Prostate gland (tissue), 2 donors: ENCODE data around the gene C16orf74. TPM values are rescaled to one million over a fixed set of nuclear protein-coding genes. Genes with fewer than 3 reads are reported as not detected.

ENCODE experiments used
- DNase-seq: peaks from one replicate; pipeline ENCODE4 v3.0.0-alpha.2; 2019; ENCODE audit warnings: low spot score
- H3K27ac ChIP-seq, 2 donors: fragments of 200-600 bp; sonication (generic); 2 replicates each; pipeline ENCODE4 v1.5.1; 2017 to 2019
- H3K27me3 ChIP-seq: fragments of 200-600 bp; sonication (generic); replicated peaks from 2 replicates; pipeline ENCODE4 v1.5.1; 2019; ENCODE audit not compliant: insufficient read depth
- H3K36me3 ChIP-seq, 2 donors: fragments of 200-600 bp; sonication (generic); 1 replicate in 1 of 2; 2 replicates in 1 of 2; pipeline versions ENCODE4 v1.5.1 to v1.8.1; 2017 to 2019
- H3K4me1 ChIP-seq: fragments of 200-600 bp; sonication (generic); replicated peaks from 2 replicates; pipeline ENCODE4 v1.5.1; 2019
- H3K4me3 ChIP-seq, 2 donors: fragments of 200-600 bp; sonication (generic); 2 replicates each; pipeline ENCODE4 v1.5.1; 2017 to 2019
- H3K9me3 ChIP-seq: fragments of 200-600 bp; sonication (generic); 2 replicates; pipeline ENCODE4 v1.5.1; 2017
- POLR2A ChIP-seq: fragments of 450-650 bp; IDR thresholded peaks from one replicate; pipeline ENCODE4 v1.6.1; 2016; ENCODE audit warnings: antibody characterized with exemption, mild to moderate bottlenecking
- POLR2AphosphoS5 ChIP-seq: sonication (generic); formaldehyde crosslinking; IDR thresholded peaks from one replicate; pipeline ENCODE4 v1.6.1; 2017; ENCODE audit warnings: antibody characterized with exemption
- WGBS: methylation state at CpG from one replicate; pipeline ENCODE4 v1.1.5; 2018; 5-methylcytosine and 5-hydroxymethylcytosine counted together
- intact Hi-C: fragments of 100-400 bp; cut with DNase I; formaldehyde crosslinking; loops from one replicate; pipeline ENCODE4 v1.14.2; 2022
- total RNA-seq, 2 donors: library from RNA; depleted of rRNA; stranded (reverse); fragments of >200 nt; gene quantifications; one replicate each; pipeline ENCODE4 v1.1.0, GENCODE V29; 2016
- TF ChIP-seq, protein P1 (sequence below), 4 experiments: fragments of 200-600 bp in 2 of 4; fragments of 450-650 bp in 2 of 4; sonication (generic) in 2 of 4; IDR thresholded peaks; 1 replicate in 3 of 4; 2 replicates in 1 of 4; pipeline ENCODE4 v1.5.1; 2016 to 2019; ENCODE audit warnings: antibody characterized with exemption in 4 of 4, mild to moderate bottlenecking in 2 of 4, moderate library complexity in 2 of 4

Gene C16orf74
- total RNA-seq, 2 donors from 2014 or later, result 17.4 to 19.3 TPM

GRCh38 chr16:85782451-85782850, 31.6 kb upstream of the C16orf74 start:
- TF ChIP-seq, protein P1, sequence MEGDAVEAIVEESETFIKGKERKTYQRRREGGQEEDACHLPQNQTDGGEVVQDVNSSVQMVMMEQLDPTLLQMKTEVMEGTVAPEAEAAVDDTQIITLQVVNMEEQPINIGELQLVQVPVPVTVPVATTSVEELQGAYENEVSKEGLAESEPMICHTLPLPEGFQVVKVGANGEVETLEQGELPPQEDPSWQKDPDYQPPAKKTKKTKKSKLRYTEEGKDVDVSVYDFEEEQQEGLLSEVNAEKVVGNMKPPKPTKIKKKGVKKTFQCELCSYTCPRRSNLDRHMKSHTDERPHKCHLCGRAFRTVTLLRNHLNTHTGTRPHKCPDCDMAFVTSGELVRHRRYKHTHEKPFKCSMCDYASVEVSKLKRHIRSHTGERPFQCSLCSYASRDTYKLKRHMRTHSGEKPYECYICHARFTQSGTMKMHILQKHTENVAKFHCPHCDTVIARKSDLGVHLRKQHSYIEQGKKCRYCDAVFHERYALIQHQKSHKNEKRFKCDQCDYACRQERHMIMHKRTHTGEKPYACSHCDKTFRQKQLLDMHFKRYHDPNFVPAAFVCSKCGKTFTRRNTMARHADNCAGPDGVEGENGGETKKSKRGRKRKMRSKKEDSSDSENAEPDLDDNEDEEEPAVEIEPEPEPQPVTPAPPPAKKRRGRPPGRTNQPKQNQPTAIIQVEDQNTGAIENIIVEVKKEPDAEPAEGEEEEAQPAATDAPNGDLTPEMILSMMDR (IDR thresholded peaks at IDR 0.05), result no peak
- TF ChIP-seq POLR2A, result no peak
- no peak for TF ChIP-seq POLR2AphosphoS5
- H3K27me3 ChIP-seq, result no peaks in the 10 kb centered on the region
- WGBS, result 69% methylated on average over 6 of the region's 6 CpGs
- no peak overlapping the region for H3K4me3 ChIP-seq
- no peaks in the 10 kb centered on the region for H3K9me3 ChIP-seq
- peaks cover 5% of the 10 kb centered on the region for H3K4me1 ChIP-seq
- H3K36me3 ChIP-seq, result no peaks in the 10 kb centered on the region
- DNase-seq, result no peak
- intact Hi-C loops, result no loop called here
- H3K27ac ChIP-seq, result no peak overlapping the region

DNA sequence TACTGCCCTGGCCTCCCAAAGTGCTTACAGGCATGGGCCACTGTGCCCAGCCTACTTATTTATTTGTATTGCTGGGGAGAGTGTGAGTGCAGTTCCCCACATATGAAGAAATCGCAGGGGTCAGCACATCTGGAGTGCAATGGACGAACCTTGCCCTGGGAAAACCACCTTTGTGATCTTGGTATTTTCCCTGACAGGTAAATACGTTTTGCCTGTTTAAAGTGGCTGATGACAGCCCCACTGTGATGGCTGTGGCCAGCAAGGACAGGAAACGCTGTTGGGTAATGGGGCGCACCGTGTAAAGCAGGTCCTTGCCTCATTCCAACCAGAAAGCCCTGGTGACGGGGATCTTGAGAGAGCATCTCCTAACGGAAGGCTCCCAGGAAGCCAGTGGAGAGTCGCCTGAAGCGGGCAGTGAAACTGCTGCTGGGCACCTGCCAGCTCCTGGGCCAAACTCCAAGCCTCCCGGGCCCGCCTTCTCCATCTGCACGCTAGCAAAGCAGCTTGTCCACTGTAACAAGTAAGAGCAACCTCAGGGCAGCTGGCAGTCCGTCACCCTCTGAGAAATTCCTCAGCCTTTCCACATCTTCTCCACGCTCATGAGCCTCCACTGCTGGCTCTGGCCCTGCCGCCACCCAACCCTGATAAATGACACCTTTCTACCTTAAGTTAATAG, 30.9 kb upstream of the C16orf74 start:
- no peaks in the 10 kb centered on the region for H3K36me3 ChIP-seq
- H3K9me3 ChIP-seq, result no peaks in the 10 kb centered on the region
- H3K27ac ChIP-seq, result peak overlapping the region in 1 of 2 donors; percentile 44
- no peak overlapping the region for H3K4me3 ChIP-seq
- intact Hi-C loops, result no loop called here
- DNase-seq, result peak; percentile 80
- 39% methylated on average over 16 of the region's 16 CpGs for WGBS
- TF ChIP-seq, protein P1 (IDR thresholded peaks at IDR 0.05), result no peak
- peak; percentile 59 for TF ChIP-seq POLR2AphosphoS5
- TF ChIP-seq POLR2A, result no peak
- no peaks in the 10 kb centered on the region for H3K27me3 ChIP-seq
- peaks cover 5% of the 10 kb centered on the region for H3K4me1 ChIP-seq

- peak overlapping the region in 1 of 2 donors; percentile 44 for H3K27ac ChIP-seq
- intact Hi-C loops, result no loop called here
Measured at GRCh38 chr16:85781156-85781555, 30.3 kb upstream of the C16orf74 start.

DNA sequence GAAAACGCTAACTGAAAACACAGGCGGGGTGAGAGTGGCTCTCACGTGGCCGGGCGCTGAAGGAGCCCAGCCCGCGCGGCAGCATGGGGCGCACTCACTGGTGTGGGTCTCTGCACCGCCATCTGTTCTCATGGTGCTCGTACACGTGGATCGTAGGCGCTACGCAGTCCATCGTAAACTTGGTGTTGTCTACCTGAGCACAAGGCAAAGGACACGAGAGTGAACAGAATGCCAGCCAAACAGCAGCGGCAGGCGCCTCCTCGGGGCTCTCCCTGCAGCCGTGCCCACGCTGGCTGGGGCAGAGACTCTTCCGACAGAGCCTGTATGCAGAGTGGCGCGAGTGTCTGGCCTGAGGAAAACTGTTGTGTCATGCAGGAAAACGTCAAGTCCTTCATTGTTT, 29.4 kb upstream of the C16orf74 start:
- no peaks in the 10 kb centered on the region for H3K36me3 ChIP-seq
- TF ChIP-seq POLR2A, result no peak
- TF ChIP-seq, protein P1 (IDR thresholded peaks at IDR 0.05), result no peak
- TF ChIP-seq POLR2AphosphoS5, result no peak

More at GRCh38 chr16:85781156-85781555, 30.3 kb upstream of the C16orf74 start:
- TF ChIP-seq POLR2AphosphoS5, result peak; percentile 69
- TF ChIP-seq POLR2A, result no peak
- no peak overlapping the region for H3K4me3 ChIP-seq
- no peaks in the 10 kb centered on the region for H3K36me3 ChIP-seq
- peak; percentile 49 for DNase-seq
- WGBS, result 80% methylated on average over 10 of the region's 10 CpGs
- no peaks in the 10 kb centered on the region for H3K27me3 ChIP-seq
- H3K4me1 ChIP-seq, result peaks cover 5% of the 10 kb centered on the region
- no peaks in the 10 kb centered on the region for H3K9me3 ChIP-seq

DNA sequence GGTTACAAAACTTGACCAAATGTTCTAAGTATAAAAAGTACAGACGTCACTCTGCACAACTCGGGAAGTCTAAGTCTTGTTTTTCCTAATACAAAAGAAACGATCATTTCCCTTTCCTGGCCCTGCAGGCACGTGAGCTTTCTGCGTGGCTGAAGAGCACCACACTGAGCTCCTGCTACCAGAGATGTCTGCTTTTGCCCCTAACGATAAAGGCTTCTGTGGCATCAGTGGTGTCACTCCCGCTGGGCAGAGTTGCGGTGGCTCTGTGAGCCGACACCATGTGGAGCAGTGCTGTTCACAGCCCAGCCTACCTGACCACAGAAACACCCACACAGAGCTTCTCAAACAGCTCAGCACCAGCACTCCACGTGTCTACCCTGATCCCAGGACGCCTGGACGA, 28.0 kb upstream of the C16orf74 start:
- no peak for DNase-seq
- no peak overlapping the region for H3K27ac ChIP-seq
- TF ChIP-seq, protein P1 (IDR thresholded peaks at IDR 0.05), result no peak
- no peak for TF ChIP-seq POLR2A
- no peak for TF ChIP-seq POLR2AphosphoS5
- no peaks in the 10 kb centered on the region for H3K9me3 ChIP-seq
- WGBS, result 85% methylated on average over 12 of the region's 12 CpGs
- no peaks in the 10 kb centered on the region for H3K27me3 ChIP-seq
- intact Hi-C loops, result no loop called here
- no peak overlapping the region for H3K4me3 ChIP-seq
- H3K4me1 ChIP-seq, result peaks cover 5% of the 10 kb centered on the region
- no peaks in the 10 kb centered on the region for H3K36me3 ChIP-seq

More for the DNA sequence above, 29.4 kb upstream of the C16orf74 start:
- 88% methylated on average over 26 of the region's 26 CpGs for WGBS
- intact Hi-C loops, result no loop called here
- no peak for DNase-seq
- no peak overlapping the region for H3K27ac ChIP-seq
- no peak overlapping the region for H3K4me3 ChIP-seq
- H3K27me3 ChIP-seq, result no peaks in the 10 kb centered on the region
- H3K4me1 ChIP-seq, result peaks cover 5% of the 10 kb centered on the region
- no peaks in the 10 kb centered on the region for H3K9me3 ChIP-seq
